ENCODE data around the gene NQO2.
A peak's percentile ranks its signal among the peaks of the same experiment; 100 is the strongest.

Gene NQO2

GRCh38 chr6:3011158-3011557 lies 11.5 kb downstream of the NQO2 start:
- no peak overlapping the region for H3K27ac ChIP-seq
- H3K4me3 ChIP-seq (ENCODE audit: low read depth, low read length): no peak overlapping the region
- in situ Hi-C loops (cut with HindIII; ENCODE audit: low pct_ligation_motif_present, low sequenced_read_pairs): no loop called here
- no peaks in the 10 kb centered on the region for H3K36me3 ChIP-seq (replicated peaks)
- TF ChIP-seq, protein P1, sequence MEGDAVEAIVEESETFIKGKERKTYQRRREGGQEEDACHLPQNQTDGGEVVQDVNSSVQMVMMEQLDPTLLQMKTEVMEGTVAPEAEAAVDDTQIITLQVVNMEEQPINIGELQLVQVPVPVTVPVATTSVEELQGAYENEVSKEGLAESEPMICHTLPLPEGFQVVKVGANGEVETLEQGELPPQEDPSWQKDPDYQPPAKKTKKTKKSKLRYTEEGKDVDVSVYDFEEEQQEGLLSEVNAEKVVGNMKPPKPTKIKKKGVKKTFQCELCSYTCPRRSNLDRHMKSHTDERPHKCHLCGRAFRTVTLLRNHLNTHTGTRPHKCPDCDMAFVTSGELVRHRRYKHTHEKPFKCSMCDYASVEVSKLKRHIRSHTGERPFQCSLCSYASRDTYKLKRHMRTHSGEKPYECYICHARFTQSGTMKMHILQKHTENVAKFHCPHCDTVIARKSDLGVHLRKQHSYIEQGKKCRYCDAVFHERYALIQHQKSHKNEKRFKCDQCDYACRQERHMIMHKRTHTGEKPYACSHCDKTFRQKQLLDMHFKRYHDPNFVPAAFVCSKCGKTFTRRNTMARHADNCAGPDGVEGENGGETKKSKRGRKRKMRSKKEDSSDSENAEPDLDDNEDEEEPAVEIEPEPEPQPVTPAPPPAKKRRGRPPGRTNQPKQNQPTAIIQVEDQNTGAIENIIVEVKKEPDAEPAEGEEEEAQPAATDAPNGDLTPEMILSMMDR (IDR thresholded peaks at IDR 0.05; ENCODE audit: low read depth, low read length, missing control alignments): no peak
- H3K27me3 ChIP-seq (replicated peaks): no peaks in the 10 kb centered on the region
- DNase-seq: no peak

DNA sequence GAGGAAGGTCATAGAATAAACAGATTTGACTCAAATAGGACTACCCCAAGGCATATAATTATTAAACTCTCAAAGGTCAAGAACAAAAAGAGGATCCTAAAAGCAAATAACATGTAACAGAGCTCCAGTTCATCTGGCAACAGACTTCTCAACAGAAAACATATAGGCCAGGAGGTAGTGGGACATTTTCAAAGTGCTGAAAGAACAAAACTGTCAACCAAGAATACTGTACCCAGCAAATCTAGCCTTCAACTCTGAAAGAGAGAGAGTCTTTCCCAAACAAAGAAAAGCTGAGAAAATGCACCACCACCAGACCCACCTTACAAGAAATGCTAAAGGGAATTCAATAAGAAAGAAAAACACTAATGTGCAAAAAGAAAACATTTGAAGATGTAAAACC lies 11.9 kb downstream of the NQO2 start:
- in situ Hi-C loops (cut with HindIII; ENCODE audit: low pct_ligation_motif_present, low sequenced_read_pairs): no loop called here
- no peak overlapping the region for H3K27ac ChIP-seq
- no peak overlapping the region for H3K4me3 ChIP-seq (ENCODE audit: low read depth, low read length)
- no peak for DNase-seq
- no peaks in the 10 kb centered on the region for H3K36me3 ChIP-seq (replicated peaks)
- H3K27me3 ChIP-seq (replicated peaks): no peaks in the 10 kb centered on the region
- TF ChIP-seq, protein P1 (IDR thresholded peaks at IDR 0.05; ENCODE audit: low read depth, low read length, missing control alignments): no peak

GRCh38 chr6:3013486-3013885 lies 13.8 kb downstream of the NQO2 start:
- no peak overlapping the region for H3K27ac ChIP-seq
- H3K4me3 ChIP-seq (ENCODE audit: low read depth, low read length): no peak overlapping the region
- TF ChIP-seq, protein P1 (IDR thresholded peaks at IDR 0.05; ENCODE audit: low read depth, low read length, missing control alignments): no peak
- H3K27me3 ChIP-seq (replicated peaks): no peaks in the 10 kb centered on the region
- DNase-seq: peak; percentile 29
- H3K36me3 ChIP-seq (replicated peaks): no peaks in the 10 kb centered on the region
- in situ Hi-C loops (cut with HindIII; ENCODE audit: low pct_ligation_motif_present, low sequenced_read_pairs): no loop called here

DNA sequence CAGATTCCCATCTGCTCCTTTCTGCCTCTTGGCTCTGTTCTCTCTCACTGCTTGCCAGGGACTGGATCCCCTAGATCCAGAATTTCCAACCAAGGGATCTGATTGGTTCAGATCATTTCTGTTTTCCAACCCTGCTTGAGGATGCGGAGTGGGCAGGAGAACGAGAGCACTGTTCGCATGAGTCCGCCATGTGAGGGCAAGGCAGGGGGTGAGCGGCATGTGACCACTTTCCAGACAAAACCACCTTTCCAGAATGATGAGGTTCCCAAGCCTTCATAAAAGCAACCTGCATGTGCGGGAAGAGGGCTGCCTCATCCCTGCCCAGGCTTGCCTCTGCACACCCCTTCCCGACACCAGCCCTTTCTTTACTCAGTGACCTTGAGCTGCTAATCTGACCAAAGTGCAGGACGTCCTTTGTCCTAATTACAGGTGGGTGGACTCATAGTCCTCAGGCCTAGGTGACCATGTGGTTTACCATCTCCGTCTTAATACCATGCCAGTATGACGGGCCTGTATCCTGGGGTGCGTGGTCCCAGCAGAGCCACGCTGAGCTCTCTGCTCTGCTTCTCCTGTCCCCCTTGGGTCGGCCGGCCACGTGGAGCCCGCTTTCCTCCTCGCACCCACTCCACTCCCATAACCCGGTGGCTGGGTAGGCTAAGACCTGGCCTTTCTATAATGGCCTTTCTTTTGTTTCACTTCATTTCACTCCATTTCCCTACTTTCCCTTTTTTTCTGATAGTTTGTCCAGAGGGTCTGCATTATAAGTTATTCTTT lies 14.4 kb downstream of the NQO2 start:
- Histone ChIP-seq H3K27me3 (replicated peaks) (no peaks in the 10 kb centered on the region), H3K4me3 (ENCODE audit: low read depth, low read length) (no peak overlapping the region), H3K36me3 (replicated peaks) (no peaks in the 10 kb centered on the region), H3K27ac (no peak overlapping the region)
- DNase-seq: no peak
- in situ Hi-C loops (cut with HindIII; ENCODE audit: low pct_ligation_motif_present, low sequenced_read_pairs): no loop called here
- TF ChIP-seq, protein P1 (IDR thresholded peaks at IDR 0.05; ENCODE audit: low read depth, low read length, missing control alignments): no peak

DNA sequence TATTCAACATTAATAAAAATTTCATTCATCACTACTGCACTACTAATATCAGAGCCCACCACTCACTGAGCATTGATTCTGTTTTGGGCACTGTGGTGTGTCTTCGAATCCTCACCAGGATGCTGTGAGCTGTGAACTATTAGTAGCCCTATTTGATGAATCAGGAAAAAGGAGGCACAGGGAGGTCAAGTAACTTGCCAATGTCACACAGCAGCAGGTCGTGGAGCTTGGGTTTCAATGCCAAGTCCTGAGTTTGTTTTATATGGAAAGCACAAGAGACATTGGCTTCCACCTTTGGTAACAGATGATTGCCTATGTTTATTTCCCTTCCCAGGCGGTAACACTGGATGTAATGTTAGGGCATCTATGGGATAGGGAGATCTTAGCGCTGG lies 15.0 kb downstream of the NQO2 start:
- Histone ChIP-seq H3K27me3 (replicated peaks) (no peaks in the 10 kb centered on the region), H3K27ac (no peak overlapping the region), H3K4me3 (ENCODE audit: low read depth, low read length) (no peak overlapping the region), H3K36me3 (replicated peaks) (no peaks in the 10 kb centered on the region)
- in situ Hi-C loops (cut with HindIII; ENCODE audit: low pct_ligation_motif_present, low sequenced_read_pairs): no loop called here
- no peak for DNase-seq
- TF ChIP-seq, protein P1 (IDR thresholded peaks at IDR 0.05; ENCODE audit: low read depth, low read length, missing control alignments): no peak

- TF ChIP-seq, protein P1 (IDR thresholded peaks at IDR 0.05; ENCODE audit: low read depth, low read length, missing control alignments): no peak
- DNase-seq: no peak
- in situ Hi-C loops (cut with HindIII; ENCODE audit: low pct_ligation_motif_present, low sequenced_read_pairs): no loop called here
- peaks cover 3% of the 10 kb centered on the region for H3K36me3 ChIP-seq (replicated peaks)
- no peak overlapping the region for H3K4me3 ChIP-seq (ENCODE audit: low read depth, low read length)
- H3K27me3 ChIP-seq (replicated peaks): no peaks in the 10 kb centered on the region
- H3K27ac ChIP-seq: no peak overlapping the region
These were observed 15.4 kb downstream of the NQO2 start for GRCh38 chr6:3015144-3015543.
